Hepatocyte (in vitro differentiated cells): ENCODE results near the gene CCDC152. TPM values are rescaled to one million over a fixed set of nuclear protein-coding genes. Genes with fewer than 3 reads are reported as not detected.

Source experiments
- DNase-seq: peaks from one replicate; pipeline ENCODE4 v3.0.0-alpha.2; 2016; ENCODE audit warnings: low spot score
- H2AFZ ChIP-seq: fragments of 200-600 bp; sonication (generic); 2 replicates; pipeline ENCODE4 v1.6.0; 2016; ENCODE audit warnings: antibody characterized with exemption, mild to moderate bottlenecking
- H3K27ac ChIP-seq: fragments of 200-600 bp; sonication (generic); 2 replicates; pipeline ENCODE4 v1.5.1; 2016; ENCODE audit warnings: mild to moderate bottlenecking
- H3K27me3 ChIP-seq: fragments of 200-600 bp; sonication (generic); 2 replicates; pipeline ENCODE4 v1.6.1; 2016
- H3K36me3 ChIP-seq: fragments of 200-600 bp; sonication (generic); replicated peaks from 2 replicates; pipeline ENCODE4 v1.5.1; 2016; ENCODE audit warnings: low read depth; ENCODE audit not compliant: insufficient read depth
- H3K4me1 ChIP-seq: fragments of 200-600 bp; sonication (generic); 2 replicates; pipeline ENCODE4 v1.5.1; 2016; ENCODE audit warnings: mild to moderate bottlenecking, moderate library complexity; ENCODE audit not compliant: insufficient read depth
- H3K4me2 ChIP-seq: fragments of 200-600 bp; sonication (generic); 2 replicates; pipeline ENCODE4 v1.6.0; 2016
- H3K4me3 ChIP-seq: fragments of 200-600 bp; sonication (generic); 2 replicates; pipeline ENCODE4 v1.5.1; 2016; ENCODE audit warnings: mild to moderate bottlenecking
- H3K79me2 ChIP-seq: fragments of 200-600 bp; sonication (generic); 2 replicates; pipeline ENCODE4 v1.6.0; 2017; ENCODE audit warnings: mild to moderate bottlenecking
- H3K9me2 ChIP-seq: fragments of 200-600 bp; sonication (generic); replicated peaks from 2 replicates; pipeline ENCODE4 v1.6.0; 2017; ENCODE audit warnings: mild to moderate bottlenecking; ENCODE audit not compliant: insufficient read depth
- H3K9me3 ChIP-seq: fragments of 200-600 bp; sonication (generic); 2 replicates; pipeline ENCODE4 v1.5.1; 2016; ENCODE audit warnings: low read depth, mild to moderate bottlenecking
- H4K20me1 ChIP-seq: fragments of 200-600 bp; sonication (generic); 2 replicates; pipeline ENCODE4 v1.6.0; 2016; ENCODE audit warnings: mild to moderate bottlenecking; ENCODE audit not compliant: insufficient read depth, poor library complexity, severe bottlenecking
- CTCF ChIP-seq: fragments of 200-600 bp; sonication (generic); IDR thresholded peaks from 2 replicates; pipeline ENCODE4 v1.5.1; 2016; ENCODE audit warnings: antibody characterized with exemption, mild to moderate bottlenecking; ENCODE audit not compliant: poor library complexity
- EZH2 ChIP-seq: fragments of 200-600 bp; sonication (generic); IDR thresholded peaks from 2 replicates; pipeline ENCODE4 v1.6.1; 2016; ENCODE audit warnings: antibody characterized with exemption, mild to moderate bottlenecking, borderline replicate concordance
- EZH2phosphoT487 ChIP-seq: fragments of 200-600 bp; sonication (generic); IDR thresholded peaks from one replicate; pipeline ENCODE4 v1.6.1; 2018; ENCODE audit warnings: antibody characterized with exemption, mild to moderate bottlenecking, low read depth, moderate library complexity; ENCODE audit not compliant: unreplicated experiment, severe bottlenecking
- WGBS: methylation state at CpG from one replicate; pipeline ENCODE4 v1.1.6; 2016; ENCODE audit warnings: low lambda C conversion rate; ENCODE audit errors: missing lambda C conversion rate; 5-methylcytosine and 5-hydroxymethylcytosine counted together
- polyA plus RNA-seq: library from polyadenylated mRNA; unstranded; fragments of >200 nt; fragmentation: Nextera tagmentation; extraction: Ambion mirVana; gene quantifications from 2 replicates; pipeline ENCODE4 v1.2.1, GENCODE V29; 2016
- total RNA-seq: library from RNA; depleted of rRNA; stranded (reverse); fragments of >200 nt; gene quantifications from 2 replicates; pipeline ENCODE4 v1.2.3, GENCODE V29; 2014

Gene CCDC152
- total and polyA plus RNA-seq, 2 experiments from 2014 or later, result 2.0 to 46.1 TPM

DNA sequence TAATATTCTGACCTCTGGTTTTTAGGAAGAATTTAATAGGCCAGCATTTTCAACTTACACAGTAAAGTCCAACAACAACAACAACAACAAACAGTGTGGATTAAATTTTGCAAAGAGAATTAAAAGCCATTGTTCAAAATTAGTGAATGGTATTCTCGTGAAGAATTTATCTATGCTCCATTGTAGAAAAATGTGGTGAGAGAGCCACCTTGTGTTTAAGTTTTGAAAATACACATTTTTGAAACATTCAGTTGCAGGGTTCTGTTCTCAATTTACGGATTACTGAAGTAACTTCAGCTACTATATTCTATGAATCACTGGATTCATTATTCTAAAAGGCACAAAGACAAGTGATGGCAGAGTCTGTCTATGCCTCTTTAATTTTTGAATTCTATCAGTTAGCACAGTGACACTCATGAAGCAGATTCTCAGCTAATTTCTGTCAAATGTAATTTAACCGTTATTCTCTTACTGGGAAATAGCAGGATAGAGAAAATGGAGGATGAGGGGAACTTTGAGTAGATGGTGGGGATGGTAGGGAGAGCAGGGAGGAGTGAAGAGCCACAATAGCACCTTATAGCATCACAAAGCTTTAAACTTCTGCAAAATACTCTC, 11.0 kb downstream of the CCDC152 start:
- Histone ChIP-seq H3K27ac (no peak overlapping the region), H3K79me2 (no peaks in the 10 kb centered on the region), H2AFZ (no peak overlapping the region), H3K4me2 (no peak overlapping the region), H3K4me3 (no peak overlapping the region), H3K27me3 (no peaks in the 10 kb centered on the region), H4K20me1 (no peaks in the 10 kb centered on the region), H3K9me2 (no peaks in the 10 kb centered on the region), H3K36me3 (no peaks in the 10 kb centered on the region), H3K9me3 (no peaks in the 10 kb centered on the region), H3K4me1 (no peaks in the 10 kb centered on the region)
- peak; percentile 49 for DNase-seq
- TF ChIP-seq EZH2phosphoT487 (no peak), CTCF (peak; percentile 75), EZH2 (no peak)
- 36% methylated on average over 3 of the region's 3 CpGs for WGBS

DNA sequence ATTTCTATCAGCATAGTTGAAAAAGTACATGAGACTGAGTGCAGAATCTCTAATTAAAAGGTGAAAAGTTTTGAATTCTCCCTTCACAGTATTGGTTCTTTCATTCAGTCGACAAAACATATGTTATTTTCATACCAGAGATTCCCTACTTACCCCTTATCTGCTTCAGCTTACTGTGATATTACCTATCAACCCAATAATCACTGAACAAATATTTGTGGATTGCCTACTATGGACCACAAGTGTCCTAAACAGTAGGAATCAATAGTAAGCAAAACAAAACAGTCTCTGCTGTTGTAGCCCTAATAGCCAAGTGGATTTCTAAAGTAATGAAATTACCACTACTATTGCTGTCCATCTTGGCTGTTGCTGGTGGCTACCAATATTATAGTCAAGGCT, 11.5 kb downstream of the CCDC152 start:
- 28% methylated on average over 1 of the region's 1 CpG for WGBS
- TF ChIP-seq EZH2 (no peak), EZH2phosphoT487 (no peak), CTCF (no peak)
- Histone ChIP-seq H3K27me3 (no peaks in the 10 kb centered on the region), H3K9me3 (no peaks in the 10 kb centered on the region), H2AFZ (no peak overlapping the region), H4K20me1 (no peaks in the 10 kb centered on the region), H3K79me2 (no peaks in the 10 kb centered on the region), H3K4me3 (no peak overlapping the region), H3K4me2 (no peak overlapping the region), H3K27ac (no peak overlapping the region), H3K9me2 (no peaks in the 10 kb centered on the region), H3K36me3 (no peaks in the 10 kb centered on the region), H3K4me1 (no peaks in the 10 kb centered on the region)
- no peak for DNase-seq

- H3K36me3 ChIP-seq, result no peaks in the 10 kb centered on the region
- H4K20me1 ChIP-seq, result no peaks in the 10 kb centered on the region
- H3K27me3 ChIP-seq, result no peaks in the 10 kb centered on the region
- no peak overlapping the region for H3K27ac ChIP-seq
- H3K9me2 ChIP-seq, result no peaks in the 10 kb centered on the region
- no peaks in the 10 kb centered on the region for H3K9me3 ChIP-seq
- no peak for DNase-seq
- H3K4me1 ChIP-seq, result no peaks in the 10 kb centered on the region
- no peak overlapping the region for H2AFZ ChIP-seq
- H3K4me2 ChIP-seq, result no peak overlapping the region
- TF ChIP-seq EZH2, result no peak
- no peak for TF ChIP-seq CTCF
- no peak for TF ChIP-seq EZH2phosphoT487
- H3K4me3 ChIP-seq, result no peak overlapping the region
- H3K79me2 ChIP-seq, result no peaks in the 10 kb centered on the region
Measured at GRCh38 chr5:42770003-42770402, 13.4 kb downstream of the CCDC152 start.
